TTC549 (cell line): Measurements from ENCODE around the gene SURF6.
"Not testable (repeated sequence)": the region's sequence is repeated elsewhere in the genome, so short reads cannot be mapped to it uniquely, and the experiment has no call there.

Source experiments
- FAIRE-seq: peaks from 2 replicates; lab custom pipeline; 2012; peaks lifted over from hg19 to GRCh38; lab: Jason Lieb, UNC

SURF6 gene

GRCh38 chr9:133347515-133347984 lies 11.6 kb upstream of the SURF6 start:
- FAIRE-seq = no peak

GRCh38 chr9:133346021-133346785 lies 10.2 kb upstream of the SURF6 start:
- FAIRE-seq = no peak

GRCh38 chr9:133345596-133345995 lies 9.6 kb upstream of the SURF6 start:
- no peak for FAIRE-seq

DNA sequence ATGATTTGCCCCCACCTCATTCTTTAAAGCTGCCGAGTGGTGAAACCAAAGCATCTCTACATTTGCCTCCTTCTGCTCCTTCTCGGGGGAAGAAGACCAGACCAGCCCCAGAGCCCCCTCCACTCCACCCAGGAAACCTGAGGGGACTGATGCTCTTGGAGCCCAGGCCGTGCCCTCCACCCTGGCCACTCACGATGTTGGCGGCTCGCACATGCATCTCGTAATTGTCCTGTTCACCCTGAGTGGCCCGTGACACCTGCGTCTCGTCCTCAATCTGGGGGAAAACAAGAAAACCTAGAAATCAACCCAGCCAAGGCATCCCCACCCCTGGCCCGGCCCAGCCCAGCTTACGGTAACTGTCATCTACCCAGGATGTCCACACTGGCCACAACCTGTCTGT lies 9.0 kb upstream of the SURF6 start:
- no peak for FAIRE-seq

GRCh38 chr9:133344071-133344470 lies 8.1 kb upstream of the SURF6 start:
- no peak for FAIRE-seq

GRCh38 chr9:133342570-133342969 lies 6.6 kb upstream of the SURF6 start:
- FAIRE-seq = no peak

GRCh38 chr9:133342069-133342406 lies 6.0 kb upstream of the SURF6 start:
- no peak for FAIRE-seq

DNA sequence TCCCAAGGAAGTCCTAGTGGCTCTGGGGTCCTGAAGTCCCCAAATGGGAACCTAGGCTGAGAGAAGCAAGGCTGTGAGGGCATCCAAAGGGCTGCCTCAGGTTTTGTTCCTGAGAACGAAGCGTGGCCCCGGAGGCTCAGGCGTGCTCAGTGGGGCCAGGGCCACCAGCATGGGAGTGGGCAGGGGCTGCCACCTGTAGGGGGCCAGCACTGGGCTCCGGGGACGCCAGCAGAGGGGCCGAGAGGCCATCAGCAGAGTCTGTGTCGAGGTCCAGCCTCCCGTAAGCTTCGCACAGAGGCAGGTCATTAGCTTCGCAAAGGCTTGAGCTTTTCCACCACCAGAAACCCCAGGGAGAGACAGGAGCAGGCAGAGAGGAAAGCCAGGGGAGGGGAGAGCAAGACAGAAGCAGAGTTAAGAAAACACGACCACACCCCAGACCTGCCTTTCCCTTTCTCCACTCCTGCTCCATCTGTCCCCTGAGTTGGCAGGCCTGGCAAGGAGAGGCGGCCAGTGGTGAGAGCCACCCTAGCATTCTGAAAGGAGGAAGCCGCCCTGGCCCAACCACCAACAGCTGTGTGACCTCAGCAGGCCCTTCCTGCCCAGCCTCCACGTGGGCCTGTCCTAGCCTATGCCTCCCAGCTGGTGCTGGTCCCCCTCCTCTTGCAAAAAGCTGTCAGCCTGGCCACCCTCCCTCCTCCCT lies 5.5 kb upstream of the SURF6 start:
- FAIRE-seq = no peak

- FAIRE-seq = no peak
Measured at GRCh38 chr9:133340916-133341315, 4.9 kb upstream of the SURF6 start.

- no peak for FAIRE-seq
Measured at GRCh38 chr9:133340256-133340655, 4.3 kb upstream of the SURF6 start.

DNA sequence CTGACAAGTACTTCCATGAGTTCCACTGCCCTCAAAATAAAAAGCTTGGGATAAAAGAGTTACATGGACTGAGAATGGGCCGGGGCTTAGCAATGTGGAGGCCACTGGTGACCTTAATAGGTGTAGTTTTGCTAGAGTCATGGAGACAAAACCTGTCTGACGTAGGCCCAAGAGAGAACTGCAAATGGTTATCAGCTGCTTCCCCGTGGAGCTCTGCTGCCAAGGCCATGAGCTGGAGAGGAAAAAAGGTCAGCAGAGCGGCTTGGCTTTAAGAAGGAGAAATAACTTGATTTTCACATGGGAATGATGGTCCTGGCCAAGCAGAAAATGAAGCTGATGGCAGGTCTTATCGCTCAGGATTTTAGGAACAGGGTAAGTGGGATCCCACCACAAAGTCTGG lies 3.7 kb upstream of the SURF6 start:
- no peak for FAIRE-seq

GRCh38 chr9:133334888-133335287 lies 1.1 kb downstream of the SURF6 start:
- not testable (repeated sequence) for FAIRE-seq

GRCh38 chr9:133334161-133334560 lies 1.8 kb downstream of the SURF6 start:
- FAIRE-seq = no peak

DNA sequence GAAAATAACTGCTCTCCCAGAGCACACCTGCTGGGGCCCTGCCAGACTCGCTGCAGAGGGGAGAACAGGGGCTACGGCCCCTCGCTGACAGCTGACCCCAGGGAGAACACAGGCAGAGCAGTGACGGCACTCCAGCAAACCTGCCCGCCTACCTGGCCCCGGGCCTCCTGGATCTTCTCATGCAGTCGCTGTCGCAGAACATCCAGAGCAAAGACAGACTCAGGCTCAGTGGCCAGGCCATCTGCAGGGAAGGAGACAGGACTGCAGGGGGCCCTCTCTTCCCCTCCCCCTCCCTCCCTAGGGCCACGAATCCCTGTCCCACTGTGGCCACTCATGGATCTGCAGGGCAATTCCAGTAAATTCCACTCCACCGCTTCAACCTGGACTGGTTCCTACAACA lies 2.4 kb downstream of the SURF6 start:
- FAIRE-seq = no peak

GRCh38 chr9:133333011-133333410 lies 3.0 kb downstream of the SURF6 start:
- FAIRE-seq = no peak

DNA sequence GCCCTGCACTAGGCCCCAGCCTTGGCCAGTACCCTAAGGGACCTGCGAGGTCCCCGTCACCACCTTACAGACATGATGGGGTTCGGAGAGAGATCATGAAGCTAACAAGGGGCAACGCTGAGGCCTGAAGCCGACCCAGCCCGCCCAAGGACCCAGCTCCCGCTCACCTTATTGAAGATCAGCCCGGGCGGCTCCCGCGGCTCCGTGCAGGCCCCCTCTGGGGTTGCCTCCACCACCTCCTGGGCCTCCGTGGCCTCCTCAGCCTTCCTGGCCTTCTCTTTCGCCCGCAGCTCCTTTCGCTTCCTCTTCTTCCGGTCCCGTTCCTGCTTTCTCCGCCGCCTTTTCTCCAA lies 3.6 kb downstream of the SURF6 start:
- FAIRE-seq = no peak

- FAIRE-seq = no peak
Measured at GRCh38 chr9:133331641-133332380, 4.2 kb downstream of the SURF6 start.

- no peak for FAIRE-seq
Measured at GRCh38 chr9:133331221-133331620, 4.8 kb downstream of the SURF6 start.

DNA sequence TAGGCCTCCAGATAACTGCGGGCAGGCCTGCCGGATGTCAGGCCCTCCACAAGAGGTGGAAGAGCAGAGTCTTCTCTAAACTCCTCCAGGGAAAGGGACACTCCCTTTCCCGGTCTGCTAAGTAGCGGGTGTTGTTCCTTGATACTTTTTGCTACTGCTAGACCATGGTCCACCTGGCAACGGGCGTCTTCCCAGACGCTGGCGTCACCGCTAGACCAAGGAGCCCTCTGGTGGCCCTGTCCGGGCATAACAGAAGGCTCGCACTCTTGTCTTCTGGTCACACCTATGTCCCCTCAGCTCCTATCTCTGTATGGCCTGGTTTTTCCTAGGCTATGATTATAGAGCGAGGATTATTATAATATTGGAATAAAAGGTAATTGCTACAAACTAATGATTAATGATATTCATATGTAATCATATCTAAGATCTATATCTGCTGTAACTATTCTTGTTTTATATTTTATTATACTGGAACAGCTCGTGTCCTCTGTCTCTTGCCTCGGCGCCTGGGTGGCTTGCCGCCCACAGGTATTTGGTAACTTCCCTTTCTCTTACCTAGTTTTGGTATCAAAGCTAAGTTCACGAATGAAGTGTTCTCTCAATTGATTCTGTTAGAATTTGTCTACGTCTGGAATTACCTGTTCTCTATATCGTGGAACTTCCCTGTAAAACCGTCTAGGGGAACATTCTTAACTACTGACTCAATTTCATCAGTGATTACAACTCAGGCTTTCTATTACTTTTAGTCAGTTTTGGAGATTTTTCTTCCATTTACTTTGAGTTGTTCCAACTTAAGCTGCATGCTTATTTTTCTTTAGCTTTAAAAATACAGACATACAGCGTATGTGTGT lies 6.5 kb downstream of the SURF6 start:
- FAIRE-seq = not testable (repeated sequence)

DNA sequence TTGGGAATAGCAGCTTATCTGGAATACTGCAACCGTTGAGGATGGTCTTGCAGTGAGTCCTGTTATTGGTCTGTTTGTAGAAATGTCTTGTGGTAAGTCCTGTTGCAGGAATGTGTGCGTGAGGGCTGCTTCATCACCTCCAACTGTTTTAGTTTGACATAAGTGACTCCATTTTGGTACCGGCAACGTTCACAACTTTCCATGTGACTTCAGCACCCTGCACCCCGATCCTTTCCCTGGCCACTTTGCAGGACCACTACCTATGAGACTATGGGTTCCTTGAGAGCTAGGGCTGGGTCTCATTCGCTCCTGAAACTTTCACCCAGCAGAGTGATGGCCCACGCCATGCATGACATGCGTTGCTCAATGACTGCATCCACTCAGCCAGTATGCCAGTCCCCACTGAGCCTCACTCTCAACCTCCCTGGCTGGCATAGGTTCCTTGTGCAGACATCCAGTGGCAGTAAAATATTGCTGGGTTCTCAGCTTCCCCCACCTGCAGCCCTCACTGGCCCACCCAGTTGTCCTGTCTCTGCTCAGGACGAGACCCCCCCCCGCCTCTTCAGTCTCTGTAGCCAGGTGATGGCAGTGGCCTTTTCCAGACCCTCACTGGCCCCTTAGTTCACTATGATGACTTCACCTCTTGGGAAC lies 8.0 kb downstream of the SURF6 start:
- no peak for FAIRE-seq

DNA sequence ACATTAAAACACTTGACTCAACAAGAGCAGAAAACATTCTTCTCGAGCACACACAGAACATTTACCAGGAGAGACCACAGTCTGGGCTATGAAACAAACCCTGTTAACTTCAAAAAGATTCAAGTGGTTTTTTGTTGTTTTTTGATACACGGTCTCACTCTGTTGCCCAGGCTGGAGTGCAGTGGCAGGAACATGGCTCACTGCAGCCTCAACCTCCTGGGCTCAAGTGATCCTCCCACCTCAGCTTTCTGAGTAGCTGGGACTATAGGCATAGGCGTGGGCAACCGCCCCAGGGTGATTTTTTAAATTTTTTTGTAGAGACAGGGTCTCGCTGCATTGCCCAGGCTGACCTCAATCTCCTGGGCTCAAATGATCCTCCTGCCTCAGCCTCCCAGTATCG lies 9.0 kb downstream of the SURF6 start:
- FAIRE-seq = not testable (repeated sequence)
